Upper lobe of left lung (tissue), 4 donors: Measurements from ENCODE around the gene ACP5.

Experiments
- EP300 ChIP-seq, 4 donors: sonication (generic); formaldehyde crosslinking; IDR thresholded peaks; one replicate each; pipeline ENCODE4 v1.5.1; 2017; ENCODE audit warnings: antibody characterized with exemption in 4 of 4, control low read depth in 2 of 4
- POLR2AphosphoS5 ChIP-seq, 2 donors: sonication (generic); formaldehyde crosslinking; IDR thresholded peaks; one replicate each; pipeline ENCODE4 v1.5.1; 2017; ENCODE audit warnings: antibody characterized with exemption in 2 of 2

DNA sequence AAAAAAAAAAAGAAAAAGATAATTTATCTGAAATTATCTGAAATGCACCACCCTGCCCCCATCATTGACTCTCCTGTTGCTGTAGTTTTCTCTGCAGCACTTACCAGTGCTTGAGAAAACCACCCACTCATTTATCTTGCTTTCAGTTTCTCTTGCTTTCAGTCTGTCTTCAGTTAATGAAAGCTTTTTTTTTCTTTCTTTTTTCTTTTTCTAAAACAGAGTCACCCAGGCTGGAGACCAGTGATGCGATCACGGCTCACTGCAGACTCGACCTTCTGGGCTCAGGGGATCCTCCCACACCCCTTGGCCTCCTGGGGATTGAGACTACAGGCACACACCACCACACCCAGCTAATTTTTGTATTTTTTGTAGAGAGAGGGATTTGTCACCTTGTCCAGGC is 4.3 kb upstream of the ACP5 start:
- TF ChIP-seq EP300 (IDR thresholded peaks at IDR 0.05): no peak
- TF ChIP-seq POLR2AphosphoS5 (IDR thresholded peaks at IDR 0.05): no peak
